ENCODE data around the gene SMURF1. TPM values are rescaled to one million over a fixed set of nuclear protein-coding genes. Genes with fewer than 3 reads are reported as not detected.

SMURF1 gene
- total and polyA plus RNA-seq, 7 donors, result 8.4 to 18.0 (median 14.1) TPM

- Histone ChIP-seq H3K27me3 (no peaks in the 10 kb centered on the region), H3K27ac (peak overlapping the region; percentile 47 to 63 (median 56)), H3K36me3 (peaks cover 51 to 73% (median 58%) of the 10 kb centered on the region in 4 donors), H3K4me3 (no peak overlapping the region), H3K9me3 (no peaks in the 10 kb centered on the region), H3K4me1 (no peaks in the 10 kb centered on the region)
- peak; percentile 37 for DNase-seq
- TF ChIP-seq POLR2A (IDR thresholded peaks at IDR 0.05) (no peak), EP300 (IDR thresholded peaks at IDR 0.05) (no peak), POLR2AphosphoS5 (IDR thresholded peaks at IDR 0.05) (no peak)
- TF ChIP-seq, protein P1, sequence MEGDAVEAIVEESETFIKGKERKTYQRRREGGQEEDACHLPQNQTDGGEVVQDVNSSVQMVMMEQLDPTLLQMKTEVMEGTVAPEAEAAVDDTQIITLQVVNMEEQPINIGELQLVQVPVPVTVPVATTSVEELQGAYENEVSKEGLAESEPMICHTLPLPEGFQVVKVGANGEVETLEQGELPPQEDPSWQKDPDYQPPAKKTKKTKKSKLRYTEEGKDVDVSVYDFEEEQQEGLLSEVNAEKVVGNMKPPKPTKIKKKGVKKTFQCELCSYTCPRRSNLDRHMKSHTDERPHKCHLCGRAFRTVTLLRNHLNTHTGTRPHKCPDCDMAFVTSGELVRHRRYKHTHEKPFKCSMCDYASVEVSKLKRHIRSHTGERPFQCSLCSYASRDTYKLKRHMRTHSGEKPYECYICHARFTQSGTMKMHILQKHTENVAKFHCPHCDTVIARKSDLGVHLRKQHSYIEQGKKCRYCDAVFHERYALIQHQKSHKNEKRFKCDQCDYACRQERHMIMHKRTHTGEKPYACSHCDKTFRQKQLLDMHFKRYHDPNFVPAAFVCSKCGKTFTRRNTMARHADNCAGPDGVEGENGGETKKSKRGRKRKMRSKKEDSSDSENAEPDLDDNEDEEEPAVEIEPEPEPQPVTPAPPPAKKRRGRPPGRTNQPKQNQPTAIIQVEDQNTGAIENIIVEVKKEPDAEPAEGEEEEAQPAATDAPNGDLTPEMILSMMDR (IDR thresholded peaks at IDR 0.05), result no peak
- intact Hi-C loops (cut with DNase I), result no loop called here
- WGBS, 2 donors, result 90 to 92% methylated on average over 9 of the region's 9 CpGs
Observed at GRCh38 chr7:99029466-99030435, 114.2 kb downstream of the SMURF1 start.

- H3K4me3 ChIP-seq, result no peak overlapping the region
- H3K4me1 ChIP-seq, result peaks cover 0 to 4% (median 0%) of the 10 kb centered on the region in 4 donors
- peak overlapping the region in 1 of 4 donors; percentile 8 for H3K27ac ChIP-seq
- 94 to 95% methylated on average over 27 of the region's 27 CpGs for WGBS, 2 donors
- intact Hi-C loops (cut with DNase I), result no loop called here
- no peaks in the 10 kb centered on the region for H3K27me3 ChIP-seq
- no peak for TF ChIP-seq EP300 (IDR thresholded peaks at IDR 0.05)
- TF ChIP-seq POLR2AphosphoS5 (IDR thresholded peaks at IDR 0.05), result no peak
- no peak for TF ChIP-seq POLR2A (IDR thresholded peaks at IDR 0.05)
- TF ChIP-seq, protein P1 (IDR thresholded peaks at IDR 0.05), result no peak
- peaks cover 38 to 59% (median 45%) of the 10 kb centered on the region in 4 donors for H3K36me3 ChIP-seq
- DNase-seq, result peak; percentile 58
- no peaks in the 10 kb centered on the region for H3K9me3 ChIP-seq
Observed at GRCh38 chr7:99028261-99028973, 115.5 kb downstream of the SMURF1 start.

DNA sequence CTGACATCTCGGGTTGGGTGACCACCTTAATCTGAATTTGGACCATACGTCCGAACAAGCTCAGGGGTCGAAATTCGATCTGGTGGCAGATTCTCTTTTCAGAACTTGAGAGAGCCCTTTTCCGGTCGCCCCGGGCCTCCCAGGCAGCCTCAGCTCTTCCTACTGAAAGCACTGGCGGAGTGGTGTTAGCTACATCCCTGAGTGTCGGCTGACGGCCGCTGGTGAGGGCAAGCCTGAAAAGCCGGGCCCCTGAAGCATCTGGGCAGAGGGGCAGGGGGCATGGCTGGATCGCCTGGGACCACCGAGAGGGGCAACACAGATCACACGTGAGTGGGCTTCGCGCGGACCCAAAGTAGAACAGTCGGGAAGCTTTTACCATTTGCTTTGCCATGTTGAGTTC, 116.1 kb downstream of the SMURF1 start:
- TF ChIP-seq POLR2A (IDR thresholded peaks at IDR 0.05), result no peak
- no peak for TF ChIP-seq EP300 (IDR thresholded peaks at IDR 0.05)
- TF ChIP-seq, protein P1 (IDR thresholded peaks at IDR 0.05), result no peak
- TF ChIP-seq POLR2AphosphoS5 (IDR thresholded peaks at IDR 0.05), result no peak
- 93 to 97% methylated on average over 20 of the region's 20 CpGs for WGBS, 2 donors
- H3K4me3 ChIP-seq, result no peak overlapping the region
- intact Hi-C loops (cut with DNase I), result no loop called here
- peaks cover 32 to 54% (median 40%) of the 10 kb centered on the region in 4 donors for H3K36me3 ChIP-seq
- peaks cover 0 to 4% (median 0%) of the 10 kb centered on the region in 4 donors for H3K4me1 ChIP-seq
- peak; percentile 50 for DNase-seq
- no peak overlapping the region for H3K27ac ChIP-seq
- no peaks in the 10 kb centered on the region for H3K9me3 ChIP-seq
- H3K27me3 ChIP-seq, result no peaks in the 10 kb centered on the region

GRCh38 chr7:99027241-99027640, 116.7 kb downstream of the SMURF1 start:
- H3K9me3 ChIP-seq, result no peaks in the 10 kb centered on the region
- TF ChIP-seq POLR2A (IDR thresholded peaks at IDR 0.05) (no peak), EP300 (IDR thresholded peaks at IDR 0.05) (no peak), POLR2AphosphoS5 (IDR thresholded peaks at IDR 0.05) (no peak)
- TF ChIP-seq, protein P1 (IDR thresholded peaks at IDR 0.05), result no peak
- no peak overlapping the region for H3K27ac ChIP-seq
- intact Hi-C loops (cut with DNase I), result no loop called here
- no peaks in the 10 kb centered on the region for H3K27me3 ChIP-seq
- H3K36me3 ChIP-seq, result peaks cover 29 to 48% (median 36%) of the 10 kb centered on the region in 4 donors
- WGBS, 2 donors, result 60 to 64% methylated on average over 3 of the region's 3 CpGs
- no peak overlapping the region for H3K4me3 ChIP-seq
- peaks cover 0 to 4% (median 0%) of the 10 kb centered on the region in 4 donors for H3K4me1 ChIP-seq
- DNase-seq, result no peak

Data from sigmoid colon (tissue), 7 donors.